HepG2 (cell line): ENCODE results near the gene HYAL1. TPM values are rescaled to one million over a fixed set of nuclear protein-coding genes. Genes with fewer than 3 reads are reported as not detected.

ENCODE experiments used
- ARHGAP35 ChIP-seq: sonication (generic); formaldehyde crosslinking; IDR thresholded peaks from 2 replicates; pipeline ENCODE4 v1.9.0; 2022; ENCODE audit warnings: mild to moderate bottlenecking, inconsistent platforms, moderate library complexity, missing genetic modification reagents, borderline replicate concordance
- CAMTA2 ChIP-seq: sonication (generic); formaldehyde crosslinking; IDR thresholded peaks from 2 replicates; pipeline ENCODE4 v1.4.0; 2020; ENCODE audit warnings: mild to moderate bottlenecking, missing genetic modification reagents, borderline replicate concordance
- CHD2 ChIP-seq: IDR thresholded peaks from 2 replicates; pipeline ENCODE4 v1.6.1; 2011; ENCODE audit warnings: low read depth, low read length, improper control_type of control experiment
- GABPA ChIP-seq, 2 experiments: IDR thresholded peaks; 2 replicates each; pipeline ENCODE4 v1.6.1; 2011 to 2016; ENCODE audit warnings: low read depth in 2 of 2, low read length in 1 of 2, missing biosample characterization in 1 of 2, missing genetic modification characterization in 1 of 2
- GABPB1 ChIP-seq: IDR thresholded peaks from 2 replicates; pipeline ENCODE4 v1.6.1; 2016; ENCODE audit warnings: mild to moderate bottlenecking, missing genetic modification reagents, moderate library complexity, missing compliant biosample characterization
- GATA4 ChIP-seq: sonication (generic); IDR thresholded peaks from 2 replicates; pipeline ENCODE4 v1.6.1; 2016; ENCODE audit warnings: antibody characterized with exemption, low read depth, borderline replicate concordance
- KLF6 ChIP-seq: IDR thresholded peaks from 2 replicates; pipeline ENCODE4 v1.8.0; 2016; ENCODE audit warnings: missing biosample characterization, missing genetic modification reagents
- LCORL ChIP-seq, 2 experiments: fragments of 450-650 bp in 1 of 2; sonication (generic) in 1 of 2; formaldehyde crosslinking in 1 of 2; IDR thresholded peaks; 2 replicates each; pipeline versions ENCODE4 v1.5.0 to v1.6.1; 2017 to 2020; ENCODE audit warnings: antibody characterized with exemption in 1 of 2, missing genetic modification reagents in 1 of 2
- MIER2 ChIP-seq: IDR thresholded peaks from 2 replicates; pipeline ENCODE4 v1.6.1; 2016; ENCODE audit warnings: missing biosample characterization, missing genetic modification reagents
- NAIF1 ChIP-seq: sonication (generic); formaldehyde crosslinking; IDR thresholded peaks from 2 replicates; pipeline ENCODE4 v1.5.0; 2020; ENCODE audit warnings: mild to moderate bottlenecking, missing genetic modification reagents, borderline replicate concordance
- PHF21A ChIP-seq: sonication (generic); formaldehyde crosslinking; IDR thresholded peaks from 2 replicates; pipeline ENCODE4 v1.5.0; 2020; ENCODE audit warnings: mild to moderate bottlenecking, missing genetic modification reagents
- SMAD1 ChIP-seq: sonication (generic); formaldehyde crosslinking; IDR thresholded peaks from 2 replicates; pipeline ENCODE4 v1.4.0; 2020; ENCODE audit warnings: missing genetic modification reagents, low read depth, mild to moderate bottlenecking, borderline replicate concordance
- SNAPC2 ChIP-seq: sonication (generic); formaldehyde crosslinking; IDR thresholded peaks from 2 replicates; pipeline ENCODE4 v1.8.1; 2022; ENCODE audit warnings: mild to moderate bottlenecking, missing genetic modification reagents
- SOX5 ChIP-seq: IDR thresholded peaks from 2 replicates; pipeline ENCODE4 v1.6.1; 2016; ENCODE audit warnings: borderline replicate concordance
- SPEN ChIP-seq: sonication (generic); formaldehyde crosslinking; IDR thresholded peaks from 2 replicates; pipeline ENCODE4 v1.5.1; 2020; ENCODE audit warnings: low read depth, mild to moderate bottlenecking, missing genetic modification reagents
- TFDP1 ChIP-seq: IDR thresholded peaks from 2 replicates; pipeline ENCODE4 v1.6.1; 2016; ENCODE audit warnings: missing compliant biosample characterization, missing genetic modification reagents, borderline replicate concordance
- XRCC5 ChIP-seq: fragments of 200-400 bp; formaldehyde crosslinking; optimal IDR thresholded peaks from 2 replicates; pipeline ENCODE3; 2017; ENCODE audit warnings: mild to moderate bottlenecking, low read length
- ZBTB42 ChIP-seq: sonication (generic); formaldehyde crosslinking; IDR thresholded peaks from 2 replicates; pipeline ENCODE4 v1.5.0; 2020; ENCODE audit warnings: mild to moderate bottlenecking, missing genetic modification reagents
- ZNF260 ChIP-seq: sonication (generic); formaldehyde crosslinking; IDR thresholded peaks from 2 replicates; pipeline ENCODE4 v1.4.0; 2020; ENCODE audit warnings: missing genetic modification reagents, low read depth, mild to moderate bottlenecking, borderline replicate concordance
- ZNF746 ChIP-seq: sonication (generic); formaldehyde crosslinking; IDR thresholded peaks from 2 replicates; pipeline ENCODE4 v1.8.0; 2022; ENCODE audit warnings: mild to moderate bottlenecking, missing genetic modification reagents
- ZNF782 ChIP-seq: sonication (generic); formaldehyde crosslinking; IDR thresholded peaks from 2 replicates; pipeline ENCODE4 v1.4.0; 2020; ENCODE audit warnings: missing genetic modification reagents, mild to moderate bottlenecking, borderline replicate concordance
- polyA plus RNA-seq, 8 experiments: library from polyadenylated mRNA; depleted of rRNA in 3 of 8; stranded (reverse) in 7 of 8; unstranded in 1 of 8; fragments of >200 nt; fragmentation: Illumina TruSeq in 4 of 8; extraction: Trizol in 4 of 8; gene quantifications; 2 replicates each; pipeline versions ENCODE4 v1.2.1 to v1.2.3, GENCODE V29; 2011 to 2016; ENCODE audit warnings: low read depth in 4 of 8, missing spikeins in 1 of 8, mixed read lengths in 1 of 8; ENCODE audit not compliant: insufficient read depth in 1 of 8
- total RNA-seq, 5 experiments: library from RNA; depleted of rRNA; stranded (reverse); fragments of >200 nt; fragmentation: Illumina TruSeq; extraction: Trizol; gene quantifications; 2 replicates each; pipeline ENCODE4 v1.2.3, GENCODE V29; 2016; ENCODE audit warnings: low read depth in 1 of 5
- TF ChIP-seq, protein P1 (sequence below): sonication (generic); formaldehyde crosslinking; IDR thresholded peaks from 2 replicates; pipeline ENCODE4 v1.5.1; 2020; ENCODE audit warnings: missing genetic modification reagents, mild to moderate bottlenecking, borderline replicate concordance
- TF ChIP-seq, protein P2 (sequence below): sonication (generic); formaldehyde crosslinking; conservative IDR thresholded peaks from 2 replicates; pipeline ENCODE4 v1.8.0; 2022; ENCODE audit warnings: missing genetic modification reagents

The HYAL1 gene
- total and polyA plus RNA-seq, 2 of the 13 experiments (the other 11 are each of a cell fraction or from before 2014, with no cell fraction given) = 76.5 to 193 TPM

GRCh38 chr3:50292159-50293078 is 11.0 kb downstream of the HYAL1 start, which contains the start of gene IFRD2 (continued):
- TF ChIP-seq KLF6 = 0 out of 2 replicates have a peak, but pooled peaks have one; percentile 10
- TF ChIP-seq ZNF260 = no peak
- no peak for TF ChIP-seq CAMTA2 (CRISPR knock-in tag)
- TF ChIP-seq GABPB1 (CRISPR knock-in tag) = peak; percentile 94
- no peak for TF ChIP-seq ZBTB42 (CRISPR knock-in tag)
- no peak; the same call in 1 of the 2 replicates for TF ChIP-seq PHF21A (CRISPR knock-in tag)
- no peak; the same call in 1 of the 2 replicates for TF ChIP-seq ZNF782
- no peak for TF ChIP-seq ZNF746
- TF ChIP-seq XRCC5 = peak; percentile 86
- TF ChIP-seq, protein P1, sequence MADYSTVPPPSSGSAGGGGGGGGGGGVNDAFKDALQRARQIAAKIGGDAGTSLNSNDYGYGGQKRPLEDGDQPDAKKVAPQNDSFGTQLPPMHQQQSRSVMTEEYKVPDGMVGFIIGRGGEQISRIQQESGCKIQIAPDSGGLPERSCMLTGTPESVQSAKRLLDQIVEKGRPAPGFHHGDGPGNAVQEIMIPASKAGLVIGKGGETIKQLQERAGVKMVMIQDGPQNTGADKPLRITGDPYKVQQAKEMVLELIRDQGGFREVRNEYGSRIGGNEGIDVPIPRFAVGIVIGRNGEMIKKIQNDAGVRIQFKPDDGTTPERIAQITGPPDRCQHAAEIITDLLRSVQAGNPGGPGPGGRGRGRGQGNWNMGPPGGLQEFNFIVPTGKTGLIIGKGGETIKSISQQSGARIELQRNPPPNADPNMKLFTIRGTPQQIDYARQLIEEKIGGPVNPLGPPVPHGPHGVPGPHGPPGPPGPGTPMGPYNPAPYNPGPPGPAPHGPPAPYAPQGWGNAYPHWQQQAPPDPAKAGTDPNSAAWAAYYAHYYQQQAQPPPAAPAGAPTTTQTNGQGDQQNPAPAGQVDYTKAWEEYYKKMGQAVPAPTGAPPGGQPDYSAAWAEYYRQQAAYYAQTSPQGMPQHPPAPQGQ (CRISPR knock-in tag) = no peak
- TF ChIP-seq, protein P2, sequence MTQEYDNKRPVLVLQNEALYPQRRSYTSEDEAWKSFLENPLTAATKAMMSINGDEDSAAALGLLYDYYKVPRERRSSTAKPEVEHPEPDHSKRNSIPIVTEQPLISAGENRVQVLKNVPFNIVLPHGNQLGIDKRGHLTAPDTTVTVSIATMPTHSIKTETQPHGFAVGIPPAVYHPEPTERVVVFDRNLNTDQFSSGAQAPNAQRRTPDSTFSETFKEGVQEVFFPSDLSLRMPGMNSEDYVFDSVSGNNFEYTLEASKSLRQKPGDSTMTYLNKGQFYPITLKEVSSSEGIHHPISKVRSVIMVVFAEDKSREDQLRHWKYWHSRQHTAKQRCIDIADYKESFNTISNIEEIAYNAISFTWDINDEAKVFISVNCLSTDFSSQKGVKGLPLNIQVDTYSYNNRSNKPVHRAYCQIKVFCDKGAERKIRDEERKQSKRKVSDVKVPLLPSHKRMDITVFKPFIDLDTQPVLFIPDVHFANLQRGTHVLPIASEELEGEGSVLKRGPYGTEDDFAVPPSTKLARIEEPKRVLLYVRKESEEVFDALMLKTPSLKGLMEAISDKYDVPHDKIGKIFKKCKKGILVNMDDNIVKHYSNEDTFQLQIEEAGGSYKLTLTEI (CRISPR knock-in tag) = no peak
- TF ChIP-seq SPEN (CRISPR knock-in tag) = peak; percentile 76; the same call in 1 of the 2 replicates
- peak; percentile 85; the same call in 1 of the 2 replicates for TF ChIP-seq TFDP1
- TF ChIP-seq MIER2 = no peak; the same call in 1 of the 2 replicates
- TF ChIP-seq ARHGAP35 = no peak
- no peak for TF ChIP-seq NAIF1 (CRISPR knock-in tag)
- TF ChIP-seq GATA4 = no peak
- no peak; the same call in 1 of the 2 replicates for TF ChIP-seq SMAD1 (CRISPR knock-in tag)
- TF ChIP-seq CHD2 = peak; percentile 74; the same call in 1 of the 2 replicates
- no peak for TF ChIP-seq SNAPC2 (CRISPR knock-in tag)
- TF ChIP-seq SOX5 (CRISPR knock-in tag) = 0 out of 2 replicates have a peak, but pooled peaks have one; percentile 9
- TF ChIP-seq GABPA (IDR thresholded peaks at IDR 0.05; ENCODE audit: low read depth, low read length) = no peak
- TF ChIP-seq GABPA (CRISPR knock-in tag; IDR thresholded peaks at IDR 0.05; ENCODE audit: low read depth) = peak; percentile 83
- TF ChIP-seq LCORL (IDR thresholded peaks at IDR 0.05) = no peak
- no peak; the same call in 1 of the 2 replicates for TF ChIP-seq LCORL (CRISPR knock-in tag; IDR thresholded peaks at IDR 0.05)
